ENCODE measurements around the gene SIK3.
"Not testable (repeated sequence)": the region's sequence is repeated elsewhere in the genome, so short reads cannot be mapped to it uniquely, and the experiment has no call there.

Gene SIK3

GRCh38 chr11:116837231-116838091 lies 260.8 kb downstream of the SIK3 start, which contains the start of gene APOA1:
Gene APOA1, minus strand, starts transcription at chr11:116837622. Its CDS starts 235 bp downstream, at chr11:116837387.
- peak within 1 kb of the TSS; percentile 73 for H3K27ac ChIP-seq
- no peak for TF ChIP-seq ZFX (IDR thresholded peaks at IDR 0.05; ENCODE audit: borderline replicate concordance)
- no peak for TF ChIP-seq CTCF (IDR thresholded peaks at IDR 0.05)

GRCh38 chr11:116836632-116836991 lies 261.6 kb downstream of the SIK3 start:
- H3K27ac ChIP-seq, result peak overlapping the region; percentile 73
- TF ChIP-seq ZFX (IDR thresholded peaks at IDR 0.05; ENCODE audit: borderline replicate concordance) (no peak), CTCF (IDR thresholded peaks at IDR 0.05) (no peak)

GRCh38 chr11:116835791-116836631 lies 262.2 kb downstream of the SIK3 start:
- TF ChIP-seq ZFX (IDR thresholded peaks at IDR 0.05; ENCODE audit: borderline replicate concordance) (no peak), CTCF (IDR thresholded peaks at IDR 0.05) (peak; percentile 86)

GRCh38 chr11:116835042-116835772 lies 263.0 kb downstream of the SIK3 start:
- H3K27ac ChIP-seq, result peak overlapping the region; percentile 73
- TF ChIP-seq ZFX (IDR thresholded peaks at IDR 0.05; ENCODE audit: borderline replicate concordance), result no peak

More at GRCh38 chr11:116835791-116836631, 262.2 kb downstream of the SIK3 start:
- peak overlapping the region; percentile 73 for H3K27ac ChIP-seq

- not testable (repeated sequence) for H3K27ac ChIP-seq
Observed at GRCh38 chr11:116834535-116835041, 263.6 kb downstream of the SIK3 start.

GRCh38 chr11:116833816-116834534 lies 264.3 kb downstream of the SIK3 start:
- TF ChIP-seq CTCF (IDR thresholded peaks at IDR 0.05) (no peak), ZFX (IDR thresholded peaks at IDR 0.05; ENCODE audit: borderline replicate concordance) (no peak)
- no peak overlapping the region for H3K27ac ChIP-seq

GRCh38 chr11:116833491-116833815 lies 264.8 kb downstream of the SIK3 start:
- no peak overlapping the region for H3K27ac ChIP-seq
- TF ChIP-seq ZFX (IDR thresholded peaks at IDR 0.05; ENCODE audit: borderline replicate concordance), result no peak
- no peak for TF ChIP-seq CTCF (IDR thresholded peaks at IDR 0.05)
